WTC11 (cell line): Measurements from ENCODE around the gene PLS1.

Experiments
- ATF2 ChIP-seq: sonication (generic); formaldehyde crosslinking; IDR thresholded peaks from 2 replicates; pipeline ENCODE4 v1.8.1; 2022; ENCODE audit warnings: low read depth, missing genetic modification reagents, borderline replicate concordance
- CREB1 ChIP-seq: sonication (generic); formaldehyde crosslinking; IDR thresholded peaks from 2 replicates; pipeline ENCODE4 v1.8.0; 2023; ENCODE audit warnings: mild to moderate bottlenecking, missing genetic modification reagents
- CREM ChIP-seq: sonication (generic); formaldehyde crosslinking; IDR thresholded peaks from 2 replicates; pipeline ENCODE4 v1.8.1; 2022; ENCODE audit warnings: mild to moderate bottlenecking, missing genetic modification reagents, moderate library complexity
- FOXP4 ChIP-seq: sonication (generic); formaldehyde crosslinking; IDR thresholded peaks from 2 replicates; pipeline ENCODE4 v1.8.0; 2022; ENCODE audit warnings: mild to moderate bottlenecking, missing genetic modification reagents
- IRF2 ChIP-seq: sonication (generic); formaldehyde crosslinking; IDR thresholded peaks from 2 replicates; pipeline ENCODE4 v1.8.0; 2022; ENCODE audit warnings: low read depth, missing genetic modification reagents, borderline replicate concordance
- NFE2L1 ChIP-seq: sonication (generic); formaldehyde crosslinking; IDR thresholded peaks from 2 replicates; pipeline ENCODE4 v1.8.1; 2023; ENCODE audit warnings: missing genetic modification reagents
- RELA ChIP-seq: sonication (generic); formaldehyde crosslinking; IDR thresholded peaks from 2 replicates; pipeline ENCODE4 v1.8.1; 2022; ENCODE audit warnings: missing genetic modification reagents, mild to moderate bottlenecking, borderline replicate concordance
- SMAD3 ChIP-seq: sonication (generic); formaldehyde crosslinking; IDR thresholded peaks from 2 replicates; pipeline ENCODE4 v1.8.0; 2022; ENCODE audit warnings: missing genetic modification reagents, mild to moderate bottlenecking, borderline replicate concordance
- SP1 ChIP-seq: sonication (generic); formaldehyde crosslinking; conservative IDR thresholded peaks from 2 replicates; pipeline ENCODE4 v1.8.1; 2022; ENCODE audit warnings: missing genetic modification reagents
- USF1 ChIP-seq: sonication (generic); formaldehyde crosslinking; IDR thresholded peaks from 2 replicates; pipeline ENCODE4 v1.8.0; 2022; ENCODE audit warnings: mild to moderate bottlenecking, missing genetic modification reagents
- ZNF281 ChIP-seq: sonication (generic); formaldehyde crosslinking; IDR thresholded peaks from 2 replicates; pipeline ENCODE4 v1.8.0; 2023; ENCODE audit warnings: mild to moderate bottlenecking, missing genetic modification reagents
- TF ChIP-seq, protein P1 (sequence below): fragments of 200-600 bp; IDR thresholded peaks from 2 replicates; pipeline ENCODE4 v1.8.0; 2022; ENCODE audit warnings: antibody characterized with exemption
- TF ChIP-seq, protein P2 (sequence below): sonication (generic); formaldehyde crosslinking; IDR thresholded peaks from 2 replicates; pipeline ENCODE4 v1.8.1; 2023; ENCODE audit warnings: mild to moderate bottlenecking, missing genetic modification reagents
- TF ChIP-seq, protein P3 (sequence below): sonication (generic); formaldehyde crosslinking; conservative IDR thresholded peaks from 2 replicates; pipeline ENCODE4 v1.8.1; 2023; ENCODE audit warnings: mild to moderate bottlenecking, low read depth, missing genetic modification reagents, moderate library complexity

GRCh38 chr3:142657033-142657432 is 60.8 kb downstream of the PLS1 start:
- TF ChIP-seq RELA (CRISPR knock-in tag) (no peak), ATF2 (no peak), IRF2 (CRISPR knock-in tag) (no peak), USF1 (no peak), CREM (CRISPR knock-in tag) (no peak), SP1 (CRISPR knock-in tag) (no peak), NFE2L1 (CRISPR knock-in tag) (no peak), SMAD3 (CRISPR knock-in tag) (no peak), FOXP4 (CRISPR knock-in tag) (no peak), CREB1 (no peak), ZNF281 (no peak)
- TF ChIP-seq, protein P1, sequence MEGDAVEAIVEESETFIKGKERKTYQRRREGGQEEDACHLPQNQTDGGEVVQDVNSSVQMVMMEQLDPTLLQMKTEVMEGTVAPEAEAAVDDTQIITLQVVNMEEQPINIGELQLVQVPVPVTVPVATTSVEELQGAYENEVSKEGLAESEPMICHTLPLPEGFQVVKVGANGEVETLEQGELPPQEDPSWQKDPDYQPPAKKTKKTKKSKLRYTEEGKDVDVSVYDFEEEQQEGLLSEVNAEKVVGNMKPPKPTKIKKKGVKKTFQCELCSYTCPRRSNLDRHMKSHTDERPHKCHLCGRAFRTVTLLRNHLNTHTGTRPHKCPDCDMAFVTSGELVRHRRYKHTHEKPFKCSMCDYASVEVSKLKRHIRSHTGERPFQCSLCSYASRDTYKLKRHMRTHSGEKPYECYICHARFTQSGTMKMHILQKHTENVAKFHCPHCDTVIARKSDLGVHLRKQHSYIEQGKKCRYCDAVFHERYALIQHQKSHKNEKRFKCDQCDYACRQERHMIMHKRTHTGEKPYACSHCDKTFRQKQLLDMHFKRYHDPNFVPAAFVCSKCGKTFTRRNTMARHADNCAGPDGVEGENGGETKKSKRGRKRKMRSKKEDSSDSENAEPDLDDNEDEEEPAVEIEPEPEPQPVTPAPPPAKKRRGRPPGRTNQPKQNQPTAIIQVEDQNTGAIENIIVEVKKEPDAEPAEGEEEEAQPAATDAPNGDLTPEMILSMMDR = no peak
- TF ChIP-seq, protein P2, sequence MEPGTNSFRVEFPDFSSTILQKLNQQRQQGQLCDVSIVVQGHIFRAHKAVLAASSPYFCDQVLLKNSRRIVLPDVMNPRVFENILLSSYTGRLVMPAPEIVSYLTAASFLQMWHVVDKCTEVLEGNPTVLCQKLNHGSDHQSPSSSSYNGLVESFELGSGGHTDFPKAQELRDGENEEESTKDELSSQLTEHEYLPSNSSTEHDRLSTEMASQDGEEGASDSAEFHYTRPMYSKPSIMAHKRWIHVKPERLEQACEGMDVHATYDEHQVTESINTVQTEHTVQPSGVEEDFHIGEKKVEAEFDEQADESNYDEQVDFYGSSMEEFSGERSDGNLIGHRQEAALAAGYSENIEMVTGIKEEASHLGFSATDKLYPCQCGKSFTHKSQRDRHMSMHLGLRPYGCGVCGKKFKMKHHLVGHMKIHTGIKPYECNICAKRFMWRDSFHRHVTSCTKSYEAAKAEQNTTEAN (CRISPR knock-in tag) = no peak
- TF ChIP-seq, protein P3, sequence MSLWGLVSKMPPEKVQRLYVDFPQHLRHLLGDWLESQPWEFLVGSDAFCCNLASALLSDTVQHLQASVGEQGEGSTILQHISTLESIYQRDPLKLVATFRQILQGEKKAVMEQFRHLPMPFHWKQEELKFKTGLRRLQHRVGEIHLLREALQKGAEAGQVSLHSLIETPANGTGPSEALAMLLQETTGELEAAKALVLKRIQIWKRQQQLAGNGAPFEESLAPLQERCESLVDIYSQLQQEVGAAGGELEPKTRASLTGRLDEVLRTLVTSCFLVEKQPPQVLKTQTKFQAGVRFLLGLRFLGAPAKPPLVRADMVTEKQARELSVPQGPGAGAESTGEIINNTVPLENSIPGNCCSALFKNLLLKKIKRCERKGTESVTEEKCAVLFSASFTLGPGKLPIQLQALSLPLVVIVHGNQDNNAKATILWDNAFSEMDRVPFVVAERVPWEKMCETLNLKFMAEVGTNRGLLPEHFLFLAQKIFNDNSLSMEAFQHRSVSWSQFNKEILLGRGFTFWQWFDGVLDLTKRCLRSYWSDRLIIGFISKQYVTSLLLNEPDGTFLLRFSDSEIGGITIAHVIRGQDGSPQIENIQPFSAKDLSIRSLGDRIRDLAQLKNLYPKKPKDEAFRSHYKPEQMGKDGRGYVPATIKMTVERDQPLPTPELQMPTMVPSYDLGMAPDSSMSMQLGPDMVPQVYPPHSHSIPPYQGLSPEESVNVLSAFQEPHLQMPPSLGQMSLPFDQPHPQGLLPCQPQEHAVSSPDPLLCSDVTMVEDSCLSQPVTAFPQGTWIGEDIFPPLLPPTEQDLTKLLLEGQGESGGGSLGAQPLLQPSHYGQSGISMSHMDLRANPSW (CRISPR knock-in tag) = no peak
